GM12872 (cell line): ENCODE measurements around the gene WDR7.

Source experiments
- CTCF ChIP-seq: IDR thresholded peaks from 3 replicates; pipeline ENCODE4 v1.5.1; 2011; ENCODE audit warnings: low read depth, mild to moderate bottlenecking, low read length, moderate library complexity; ENCODE audit not compliant: insufficient read depth

The WDR7 gene

GRCh38 chr18:56659111-56659510, 8.0 kb downstream of the WDR7 start:
- no peak for TF ChIP-seq CTCF

GRCh38 chr18:56660655-56661054, 9.5 kb downstream of the WDR7 start:
- no peak for TF ChIP-seq CTCF

- no peak for TF ChIP-seq CTCF
Observed at GRCh38 chr18:56661360-56662062, 10.4 kb downstream of the WDR7 start.

GRCh38 chr18:56662063-56662408, 10.9 kb downstream of the WDR7 start:
- no peak for TF ChIP-seq CTCF

- no peak for TF ChIP-seq CTCF
Observed at GRCh38 chr18:56662502-56662901, 11.3 kb downstream of the WDR7 start.

- TF ChIP-seq CTCF, result no peak
Observed at GRCh38 chr18:56662902-56663301, 11.7 kb downstream of the WDR7 start.

GRCh38 chr18:56672391-56672790, 21.2 kb downstream of the WDR7 start:
- TF ChIP-seq CTCF, result no peak
